Bone marrow (tissue), 2 donors: ENCODE measurements around the gene FCHO1.
A peak's percentile ranks its signal among the peaks of the same experiment; 100 is the strongest.

Experiments used
- DNase-seq, 2 donors: peaks; one replicate each; lab custom pipeline; 2025; lab: John Stamatoyannopoulos, UW

Gene FCHO1, protein sequence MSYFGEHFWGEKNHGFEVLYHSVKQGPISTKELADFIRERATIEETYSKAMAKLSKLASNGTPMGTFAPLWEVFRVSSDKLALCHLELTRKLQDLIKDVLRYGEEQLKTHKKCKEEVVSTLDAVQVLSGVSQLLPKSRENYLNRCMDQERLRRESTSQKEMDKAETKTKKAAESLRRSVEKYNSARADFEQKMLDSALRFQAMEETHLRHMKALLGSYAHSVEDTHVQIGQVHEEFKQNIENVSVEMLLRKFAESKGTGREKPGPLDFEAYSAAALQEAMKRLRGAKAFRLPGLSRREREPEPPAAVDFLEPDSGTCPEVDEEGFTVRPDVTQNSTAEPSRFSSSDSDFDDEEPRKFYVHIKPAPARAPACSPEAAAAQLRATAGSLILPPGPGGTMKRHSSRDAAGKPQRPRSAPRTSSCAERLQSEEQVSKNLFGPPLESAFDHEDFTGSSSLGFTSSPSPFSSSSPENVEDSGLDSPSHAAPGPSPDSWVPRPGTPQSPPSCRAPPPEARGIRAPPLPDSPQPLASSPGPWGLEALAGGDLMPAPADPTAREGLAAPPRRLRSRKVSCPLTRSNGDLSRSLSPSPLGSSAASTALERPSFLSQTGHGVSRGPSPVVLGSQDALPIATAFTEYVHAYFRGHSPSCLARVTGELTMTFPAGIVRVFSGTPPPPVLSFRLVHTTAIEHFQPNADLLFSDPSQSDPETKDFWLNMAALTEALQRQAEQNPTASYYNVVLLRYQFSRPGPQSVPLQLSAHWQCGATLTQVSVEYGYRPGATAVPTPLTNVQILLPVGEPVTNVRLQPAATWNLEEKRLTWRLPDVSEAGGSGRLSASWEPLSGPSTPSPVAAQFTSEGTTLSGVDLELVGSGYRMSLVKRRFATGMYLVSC

GRCh38 chr19:17751103-17751911 lies at the start of gene FCHO1:
Gene FCHO1 (plus strand): TSS chr19:17751477. CDS start chr19:17755165, 3,688 bp downstream.
- DNase-seq: peak; percentile 26 to 47

DNA sequence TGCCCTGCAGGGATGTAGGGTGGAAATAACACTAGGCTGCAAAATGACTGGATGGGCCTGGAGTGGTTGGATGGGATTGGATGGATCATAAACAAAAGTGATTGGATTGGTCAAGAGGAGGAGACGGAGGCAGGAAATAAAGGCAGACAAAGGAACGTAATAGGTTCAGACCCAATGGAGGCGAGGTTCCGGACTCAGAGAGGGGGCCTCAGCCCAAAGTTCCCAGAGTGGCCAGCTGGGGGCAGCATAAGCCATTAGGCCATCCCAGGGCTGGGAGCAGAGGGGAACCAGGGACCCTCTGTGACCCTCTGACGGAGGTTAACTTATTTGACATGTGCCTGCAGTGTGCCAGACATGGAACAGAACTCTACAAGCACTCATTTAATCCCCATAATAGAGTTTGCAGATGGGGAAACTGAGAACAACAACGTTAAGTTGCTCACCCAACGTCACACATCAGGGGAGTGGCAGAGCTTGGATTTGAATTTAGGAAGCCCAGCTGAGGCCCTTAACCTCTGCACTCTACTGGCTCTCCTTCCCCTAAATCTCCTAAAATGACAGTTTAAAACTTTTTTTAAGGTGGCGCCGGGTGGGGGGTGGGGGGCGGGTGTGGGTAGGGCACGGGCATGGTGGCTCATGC lies 47.3 kb upstream of the FCHO1 start:
- peak; percentile 16 to 52 for DNase-seq

DNA sequence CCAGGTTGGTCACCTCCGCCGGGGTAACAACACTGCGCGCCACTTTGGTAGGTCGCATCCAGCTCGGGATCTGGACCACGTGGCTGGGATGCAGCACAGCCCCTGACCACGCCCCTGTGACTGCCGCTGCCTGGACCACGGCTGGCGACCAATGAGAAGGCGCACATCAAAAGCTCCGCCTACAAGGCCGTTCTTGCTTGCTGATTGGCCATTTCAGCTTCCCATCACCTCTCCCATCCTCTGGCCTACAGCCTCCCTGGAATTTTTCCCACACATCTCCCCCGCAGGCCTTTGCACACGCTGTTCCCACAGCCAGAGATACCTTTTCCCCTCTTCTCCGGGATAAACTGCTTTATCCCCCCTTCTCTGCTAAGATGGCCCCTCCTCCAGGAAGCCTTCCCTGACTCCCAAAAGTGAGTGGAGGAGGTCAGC lies 44.5 kb upstream of the FCHO1 start:
- DNase-seq: no peak

DNA sequence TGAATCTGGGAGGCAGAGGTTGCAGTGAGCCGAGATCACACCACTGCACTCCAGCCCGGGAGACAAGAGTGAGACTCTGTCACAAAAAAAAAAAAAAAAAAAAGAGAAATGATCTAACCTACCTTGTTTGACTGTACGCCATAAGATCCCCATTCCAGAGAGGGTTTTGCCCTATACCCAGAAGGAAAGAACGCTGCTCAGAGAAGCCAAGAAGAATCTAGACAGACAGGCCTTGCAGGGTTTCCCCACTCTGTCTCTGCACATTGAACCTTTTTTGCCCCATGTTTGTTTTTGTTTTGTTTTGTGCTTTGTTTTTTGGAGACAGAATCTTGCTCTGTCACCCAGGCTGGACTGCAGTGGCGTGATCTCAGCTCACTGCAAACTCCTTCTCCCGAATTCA lies 39.4 kb upstream of the FCHO1 start:
- no peak for DNase-seq

DNA sequence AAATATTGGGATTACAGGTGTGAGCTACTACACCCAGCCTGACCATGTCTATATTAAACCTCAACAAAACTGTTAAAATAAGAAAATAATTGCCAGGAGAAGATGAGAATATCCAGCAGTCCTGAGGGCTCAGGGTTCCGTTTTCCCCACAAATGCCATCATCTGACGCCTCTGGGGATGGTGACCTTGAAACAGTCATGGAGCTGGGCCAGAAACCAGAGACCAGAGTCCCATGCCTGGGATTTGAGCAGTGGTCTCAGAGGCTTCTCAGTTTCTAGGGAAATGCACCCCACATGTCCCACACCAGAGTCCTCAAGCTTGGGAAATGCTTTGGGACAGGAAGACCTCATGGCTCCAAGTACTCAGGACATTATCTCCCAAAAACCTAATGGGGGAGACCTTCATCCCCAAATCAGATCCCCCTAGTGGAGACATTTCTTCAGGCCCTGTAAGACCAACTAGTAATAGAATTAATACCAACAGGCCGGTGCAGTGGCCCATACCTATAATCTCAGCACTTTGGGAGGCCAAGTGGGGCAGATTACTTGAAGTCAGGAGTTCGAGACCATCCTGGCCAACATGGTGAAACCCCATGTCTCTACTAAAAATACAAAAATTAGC lies 34.9 kb upstream of the FCHO1 start:
- DNase-seq: no peak

DNA sequence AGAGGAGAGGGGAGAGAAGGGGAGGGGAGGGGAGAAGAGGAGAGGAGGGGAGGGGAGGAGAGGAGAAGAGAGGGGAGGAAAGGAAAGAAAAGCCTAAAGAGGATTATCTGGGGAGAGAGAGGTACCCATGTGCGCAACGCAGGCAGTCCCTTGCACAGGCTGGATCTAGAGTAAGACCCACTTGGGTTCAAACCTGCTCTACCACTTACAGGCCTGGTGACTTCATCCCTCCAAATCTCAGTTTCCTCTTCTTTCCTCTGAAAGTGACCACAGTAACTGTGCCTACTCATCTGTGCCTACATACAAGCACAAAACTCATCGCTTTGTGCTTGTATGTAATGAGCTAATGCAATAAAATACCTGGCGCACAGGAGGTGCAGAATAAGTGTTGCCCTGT lies 32.7 kb upstream of the FCHO1 start:
- no peak for DNase-seq

- peak in 1 of 2 donors; percentile 28 for DNase-seq
Observed at GRCh38 chr19:17718947-17719711, 32.1 kb upstream of the FCHO1 start, which contains the start of gene MAP1S. Gene MAP1S (plus strand): TSS chr19:17719480. CDS start chr19:17719503, 23 bp downstream.

DNA sequence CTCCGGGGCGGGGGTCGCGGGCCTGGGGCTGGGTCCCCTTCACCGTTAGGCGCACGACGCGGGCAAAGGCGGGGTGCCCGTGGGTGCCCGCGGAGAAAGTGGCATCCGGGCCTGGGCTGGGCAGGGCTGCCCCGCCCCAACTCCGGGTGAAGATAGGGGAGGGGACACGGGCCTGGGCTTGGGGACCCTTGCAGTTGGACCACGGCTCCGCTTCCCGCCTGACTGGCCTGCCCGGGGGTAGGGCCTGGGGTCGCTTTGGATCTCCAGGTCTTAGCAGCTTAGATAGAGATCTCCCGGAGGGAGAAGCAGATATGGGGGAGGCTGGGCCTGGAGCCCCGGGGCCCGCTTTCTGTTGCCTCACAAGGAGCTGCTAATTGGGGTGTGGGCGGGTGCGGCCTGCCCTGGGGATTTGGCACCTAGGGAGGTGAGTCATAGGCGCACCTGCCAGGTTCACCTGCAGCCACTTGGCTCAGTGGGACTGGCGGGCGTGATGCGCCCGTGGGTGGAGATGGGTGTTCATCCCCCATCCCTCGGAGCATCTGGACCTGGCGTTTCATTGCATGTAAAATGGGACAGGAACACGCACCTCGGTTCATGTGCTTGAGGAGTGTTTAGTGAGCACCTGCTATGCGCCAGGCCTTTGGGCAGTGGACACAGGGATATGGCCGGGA lies 31.4 kb upstream of the FCHO1 start:
- DNase-seq: no peak

DNA sequence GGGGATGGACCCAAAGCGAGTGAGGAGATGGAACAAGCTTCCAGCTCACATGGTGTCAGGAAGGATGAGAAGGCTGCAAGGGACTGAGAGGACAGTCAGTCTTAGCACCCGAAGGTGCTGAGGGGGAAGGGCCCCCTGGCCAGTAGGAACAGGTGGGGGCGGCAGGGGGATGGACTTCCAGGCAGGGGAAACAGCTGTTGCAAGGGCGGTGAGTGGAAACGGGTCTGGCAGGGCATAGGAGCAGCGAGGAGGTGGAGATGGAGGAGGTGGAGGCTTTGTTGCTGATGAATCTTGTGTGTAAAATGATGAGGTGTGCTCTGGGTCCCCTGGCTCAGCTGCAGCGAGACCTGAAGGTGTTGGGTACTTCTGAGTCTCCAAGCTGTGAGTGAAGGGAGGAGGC lies 30.8 kb upstream of the FCHO1 start:
- no peak for DNase-seq

DNA sequence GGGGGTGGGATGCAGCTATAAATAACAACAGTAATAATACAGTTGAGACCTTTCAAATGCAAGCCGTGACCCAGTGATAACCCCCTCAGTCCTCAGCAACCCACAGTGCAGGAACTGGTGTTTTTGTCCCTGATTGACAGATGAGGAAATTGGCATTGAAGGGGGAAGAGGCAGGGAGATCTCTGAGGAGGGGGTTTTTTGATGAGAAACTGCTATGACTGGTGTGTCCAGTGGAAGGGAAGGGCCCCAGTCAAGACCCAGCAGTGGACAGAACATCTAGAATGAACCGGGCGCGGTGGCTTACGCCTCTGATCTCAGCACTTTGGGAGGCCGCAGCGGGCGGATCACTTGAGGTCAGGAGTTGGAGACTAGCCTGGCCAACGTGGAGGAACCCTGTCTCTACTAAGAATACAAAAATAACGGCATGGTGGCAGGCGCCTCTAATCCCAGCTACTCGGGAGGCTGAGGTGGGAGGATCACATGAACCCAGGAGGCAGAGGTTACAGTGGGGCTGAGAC lies 30.1 kb upstream of the FCHO1 start:
- no peak for DNase-seq

DNA sequence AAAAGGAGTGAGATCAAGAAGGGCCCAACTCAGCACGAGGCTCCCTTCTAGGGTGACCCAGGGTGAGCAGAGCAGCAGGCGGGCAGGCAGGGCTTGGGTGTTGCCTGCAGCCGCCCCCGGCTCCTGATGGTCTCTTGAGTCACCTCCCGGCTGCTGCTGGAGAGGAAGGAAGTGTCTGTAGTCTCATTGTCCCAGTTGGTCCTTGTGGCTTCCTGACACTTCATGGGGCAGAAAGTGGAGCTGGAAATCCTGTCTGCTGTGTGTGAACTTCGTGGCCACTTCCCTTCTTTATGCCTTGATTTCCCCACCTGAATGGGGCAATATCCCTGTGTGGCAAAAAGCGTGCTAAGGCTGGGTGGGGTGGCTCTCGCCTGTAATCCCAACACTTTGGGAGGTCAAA lies 29.5 kb upstream of the FCHO1 start:
- DNase-seq: peak; percentile 28 to 73

DNA sequence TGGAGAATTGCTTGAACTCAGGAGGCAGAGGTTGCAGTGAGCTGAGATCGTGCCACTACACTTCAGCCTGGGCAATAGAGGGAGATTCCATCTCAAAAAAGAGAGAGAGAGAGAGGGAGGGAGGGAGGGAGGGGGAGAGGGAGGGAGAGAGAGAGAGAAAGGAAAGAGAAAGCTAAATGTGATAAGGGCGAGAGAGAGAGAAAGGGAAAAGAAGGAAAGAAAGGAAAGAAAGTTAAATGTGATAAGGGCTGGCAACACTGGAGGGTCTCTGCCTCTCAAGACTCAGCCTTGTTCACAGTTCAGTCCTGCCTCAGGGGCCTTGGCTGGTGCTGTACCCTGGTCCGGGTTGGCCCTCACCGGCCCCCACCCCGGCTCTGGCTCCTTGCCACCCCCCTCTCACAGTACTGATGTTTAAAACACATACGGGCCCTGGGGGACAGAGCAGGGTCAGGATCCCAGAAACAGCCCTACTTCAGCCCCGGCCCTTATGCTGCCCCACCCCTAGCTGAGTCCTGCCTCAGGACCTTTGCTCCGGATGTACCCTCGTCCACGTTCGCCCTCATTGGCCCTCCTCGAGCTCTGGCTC lies 28.5 kb upstream of the FCHO1 start:
- no peak for DNase-seq

DNA sequence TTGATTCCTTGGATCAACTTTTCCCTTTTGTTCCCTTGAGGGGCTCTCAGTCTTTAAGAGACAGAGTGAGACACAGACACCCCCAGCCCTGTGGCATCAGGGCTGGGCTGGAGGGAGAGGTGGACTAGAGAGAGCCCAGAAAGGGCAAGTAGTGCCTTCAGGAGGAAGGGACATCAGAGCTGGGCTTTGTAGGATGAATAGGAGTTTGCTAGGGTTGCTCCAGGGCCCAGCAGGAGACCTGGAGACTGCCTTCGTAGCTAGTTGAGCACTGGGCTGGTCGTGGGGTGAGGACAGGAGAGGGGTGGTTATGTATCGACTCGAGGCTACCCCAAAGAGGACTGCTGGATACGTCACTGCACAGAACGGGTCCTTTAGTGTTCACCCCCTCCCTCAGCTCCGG lies 26.6 kb upstream of the FCHO1 start:
- DNase-seq: no peak

- DNase-seq: no peak
Observed at GRCh38 chr19:17725422-17726078, 25.7 kb upstream of the FCHO1 start.

- DNase-seq: no peak
Observed at GRCh38 chr19:17726136-17726741, 25.0 kb upstream of the FCHO1 start.

DNA sequence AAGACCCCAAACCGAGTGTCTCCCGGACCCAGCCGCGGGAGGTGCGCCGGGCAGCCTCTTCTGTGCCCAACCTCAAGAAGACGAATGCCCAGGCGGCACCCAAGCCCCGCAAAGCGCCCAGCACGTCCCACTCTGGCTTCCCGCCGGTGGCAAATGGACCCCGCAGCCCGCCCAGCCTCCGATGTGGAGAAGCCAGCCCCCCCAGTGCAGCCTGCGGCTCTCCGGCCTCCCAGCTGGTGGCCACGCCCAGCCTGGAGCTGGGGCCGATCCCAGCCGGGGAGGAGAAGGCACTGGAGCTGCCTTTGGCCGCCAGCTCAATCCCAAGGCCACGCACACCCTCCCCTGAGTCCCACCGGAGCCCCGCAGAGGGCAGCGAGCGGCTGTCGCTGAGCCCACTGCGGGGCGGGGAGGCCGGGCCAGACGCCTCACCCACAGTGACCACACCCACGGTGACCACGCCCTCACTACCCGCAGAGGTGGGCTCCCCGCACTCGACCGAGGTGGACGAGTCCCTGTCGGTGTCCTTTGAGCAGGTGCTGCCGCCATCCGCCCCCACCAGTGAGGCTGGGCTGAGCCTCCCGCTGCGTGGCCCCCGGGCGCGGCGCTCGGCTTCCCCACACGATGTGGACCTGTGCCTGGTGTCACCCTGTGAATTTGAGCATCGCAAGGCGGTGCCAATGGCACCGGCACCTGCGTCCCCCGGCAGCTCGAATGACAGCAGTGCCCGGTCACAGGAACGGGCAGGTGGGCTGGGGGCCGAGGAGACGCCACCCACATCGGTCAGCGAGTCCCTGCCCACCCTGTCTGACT lies 24.1 kb upstream of the FCHO1 start:
- DNase-seq: no peak

DNA sequence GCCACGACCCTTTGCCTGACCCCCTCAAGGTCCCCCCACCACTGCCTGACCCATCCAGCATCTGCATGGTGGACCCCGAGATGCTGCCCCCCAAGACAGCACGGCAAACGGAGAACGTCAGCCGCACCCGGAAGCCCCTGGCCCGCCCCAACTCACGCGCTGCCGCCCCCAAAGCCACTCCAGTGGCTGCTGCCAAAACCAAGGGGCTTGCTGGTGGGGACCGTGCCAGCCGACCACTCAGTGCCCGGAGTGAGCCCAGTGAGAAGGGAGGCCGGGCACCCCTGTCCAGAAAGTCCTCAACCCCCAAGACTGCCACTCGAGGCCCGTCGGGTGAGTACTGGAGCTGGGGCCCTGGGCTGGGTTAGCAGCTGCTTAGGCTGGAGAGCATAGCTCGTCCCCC lies 23.4 kb upstream of the FCHO1 start:
- DNase-seq: no peak
